DMS153 treated with DMSO at 0.1 percent for 48 hours (cell line): Measurements from ENCODE around the gene ZP2.
"Not testable (repeated sequence)": the region's sequence is repeated elsewhere in the genome, so short reads cannot be mapped to it uniquely, and the experiment has no call there.

ENCODE experiments used
- DNase-seq: peaks from one replicate; lab custom pipeline; 2025; ENCODE audit not compliant: unreplicated experiment; lab: John Stamatoyannopoulos, UW

ZP2 gene

DNA sequence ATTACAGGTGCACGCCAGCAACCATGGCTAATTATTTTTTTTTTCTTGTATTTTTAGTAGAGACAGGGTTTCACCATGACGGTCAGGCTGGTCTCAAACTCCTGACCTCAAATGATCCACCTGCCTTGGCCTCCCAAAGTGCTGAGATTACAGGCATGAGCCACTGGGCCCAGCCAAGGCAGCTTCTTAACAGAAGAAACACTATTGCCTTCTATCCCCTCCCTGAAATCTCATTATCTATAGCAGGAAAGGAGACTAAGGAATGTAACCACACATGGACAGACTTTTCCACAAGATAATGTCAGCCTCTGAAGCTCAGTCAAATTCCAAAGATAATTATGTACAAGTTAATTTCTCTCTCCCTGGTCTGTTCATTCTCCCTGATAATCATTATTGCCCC lies 5.7 kb upstream of the ZP2 start:
- DNase-seq, result no peak

DNA sequence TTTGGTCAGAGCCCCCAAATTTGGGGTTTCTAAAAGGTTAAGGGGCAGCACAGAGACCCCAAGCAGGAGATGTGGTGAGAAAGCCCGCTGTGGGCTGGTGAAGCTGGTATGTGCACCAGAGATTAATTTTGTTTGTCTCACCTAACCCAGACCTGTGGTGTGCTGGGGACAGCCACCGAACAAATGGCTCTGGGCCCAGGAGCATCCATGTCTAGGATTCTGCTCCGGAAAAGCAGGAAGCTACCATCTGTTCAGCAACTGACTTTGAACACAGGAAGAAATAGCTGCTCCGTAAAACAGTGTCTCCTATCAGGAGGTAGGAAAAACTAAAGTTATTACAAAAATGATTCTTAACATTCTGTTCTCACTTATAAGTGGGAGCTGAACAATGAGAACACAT lies 2.7 kb upstream of the ZP2 start:
- DNase-seq, result no peak

DNA sequence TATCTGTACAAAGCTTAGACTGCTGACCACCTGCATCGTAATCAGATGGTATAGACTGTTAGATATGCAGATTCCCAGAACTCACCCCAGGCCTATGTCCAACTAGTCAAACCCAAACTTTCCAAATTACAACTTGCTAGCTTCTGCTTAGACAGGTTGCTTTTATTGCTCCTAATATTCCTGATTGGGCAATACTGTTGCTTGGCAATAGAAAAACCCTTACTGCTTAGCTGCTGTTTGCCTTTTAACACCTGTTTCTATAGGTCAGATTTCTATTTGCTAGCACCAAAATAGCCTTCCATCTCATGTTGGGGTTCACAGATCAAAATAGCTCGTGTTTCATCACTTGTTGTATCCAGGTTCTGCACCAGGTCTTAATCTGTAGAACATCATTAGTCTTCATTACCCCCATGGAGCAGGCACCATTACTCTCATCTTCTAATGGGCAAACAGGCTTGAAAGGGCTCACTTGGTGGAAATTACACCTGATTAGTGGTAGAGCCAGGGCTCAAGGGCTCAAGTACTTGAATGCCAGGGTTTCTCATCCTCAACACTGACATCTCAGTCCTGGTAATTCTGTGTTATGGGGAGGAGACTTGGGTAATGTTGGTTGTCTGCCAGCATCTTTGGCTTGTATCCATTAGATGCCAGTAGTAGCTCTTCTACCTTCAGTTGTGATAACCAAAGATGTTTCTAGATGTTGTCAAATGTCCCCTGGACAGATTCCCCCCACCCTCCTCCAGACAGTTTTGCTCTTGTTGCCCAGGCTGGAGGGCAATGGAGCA lies 2.7 kb downstream of the ZP2 start:
- no peak for DNase-seq

DNA sequence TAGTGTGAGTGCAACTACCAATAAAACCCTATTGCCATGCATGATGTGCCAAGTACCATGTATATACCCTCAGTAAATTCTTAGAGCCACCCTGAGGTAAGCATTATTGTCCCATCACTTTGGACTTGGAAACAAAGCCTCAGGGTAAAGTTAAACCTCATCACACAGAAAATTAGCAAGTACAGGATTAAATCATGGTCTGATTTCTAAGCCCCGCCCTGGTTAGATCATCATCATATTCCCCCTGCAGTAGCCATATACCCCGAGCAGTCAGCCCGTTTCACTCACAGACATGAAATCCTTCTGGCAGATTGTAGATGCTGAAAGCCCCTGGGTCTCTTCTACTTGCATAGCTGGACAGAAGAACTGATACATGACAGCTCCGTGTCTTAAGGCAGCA lies 4.8 kb downstream of the ZP2 start:
- no peak for DNase-seq

DNA sequence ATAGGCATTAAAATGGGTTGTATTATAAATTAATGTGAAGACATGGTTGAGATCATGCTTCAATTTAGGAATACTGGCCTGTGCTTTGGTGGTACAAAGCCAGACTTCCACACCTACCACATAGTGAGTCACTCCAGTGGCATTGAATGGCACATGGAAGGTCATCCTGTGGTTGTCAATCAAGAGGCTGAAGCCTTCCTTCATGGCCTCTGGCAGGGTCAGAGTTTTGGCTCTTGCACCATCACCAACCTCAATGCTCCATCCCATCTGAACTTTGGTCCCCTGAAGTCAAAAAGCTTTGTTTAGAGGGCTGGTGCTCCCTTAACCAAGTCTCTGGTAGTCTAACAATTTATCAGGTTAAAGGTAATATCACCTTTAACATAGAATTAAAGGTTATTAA lies 6.1 kb downstream of the ZP2 start:
- DNase-seq, result no peak

DNA sequence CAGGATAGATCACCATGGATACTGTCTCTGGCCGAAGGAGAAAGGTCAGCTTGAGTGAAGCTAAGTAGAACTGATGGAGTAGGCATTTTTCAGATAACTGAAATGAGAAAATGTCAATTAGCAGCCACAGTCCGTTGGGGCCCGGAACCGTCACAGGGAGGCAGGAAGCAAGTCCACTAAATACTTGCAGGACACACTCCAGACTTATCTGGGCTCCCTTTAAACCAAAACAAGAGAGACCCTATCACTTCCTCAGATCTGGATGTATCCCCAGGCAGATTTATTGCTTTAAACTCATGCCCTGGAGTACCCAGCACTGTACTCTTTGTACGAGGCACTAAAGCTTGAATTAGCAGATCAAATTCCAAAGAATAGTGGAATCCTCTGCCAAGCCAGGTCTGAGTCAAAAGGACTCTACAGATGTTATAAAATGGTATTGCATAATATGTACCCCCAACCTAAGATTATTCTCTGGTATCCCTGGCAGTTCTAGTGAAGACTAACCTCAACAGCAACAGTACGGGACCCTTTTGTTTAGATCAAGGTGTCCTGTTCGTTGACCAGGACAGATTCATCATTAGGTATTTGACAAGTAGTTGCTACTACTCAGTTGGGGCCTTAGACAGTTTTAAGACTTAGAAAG lies 8.1 kb downstream of the ZP2 start:
- DNase-seq, result no peak

DNA sequence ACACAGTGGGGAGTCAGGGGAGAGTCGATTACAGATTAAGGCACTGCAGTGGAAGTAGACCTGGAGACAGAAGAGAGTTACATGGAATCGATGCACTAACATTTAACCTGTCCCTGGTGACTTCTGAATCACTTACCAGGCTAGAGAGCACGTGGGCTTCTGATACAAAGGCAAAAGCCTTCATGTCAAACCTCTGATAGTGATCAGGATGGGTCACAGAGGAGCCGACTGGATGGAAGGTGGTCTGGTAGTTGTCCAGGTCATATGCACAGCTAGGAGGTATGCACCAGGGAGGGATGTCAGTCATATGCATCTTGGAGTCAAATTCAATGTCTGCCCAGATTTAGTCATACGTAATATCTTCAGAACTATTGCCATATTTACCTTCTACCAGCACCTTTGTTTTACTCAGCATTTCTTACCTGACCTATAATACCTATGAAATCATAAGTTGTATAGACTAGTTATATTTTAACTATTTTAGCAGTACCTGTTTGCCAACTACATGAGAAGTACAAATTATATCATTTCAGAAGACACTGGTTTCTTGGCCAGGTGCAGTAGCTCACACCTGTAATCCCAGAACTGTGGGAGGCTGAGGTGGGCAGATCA lies 11.7 kb downstream of the ZP2 start:
- no peak for DNase-seq

DNA sequence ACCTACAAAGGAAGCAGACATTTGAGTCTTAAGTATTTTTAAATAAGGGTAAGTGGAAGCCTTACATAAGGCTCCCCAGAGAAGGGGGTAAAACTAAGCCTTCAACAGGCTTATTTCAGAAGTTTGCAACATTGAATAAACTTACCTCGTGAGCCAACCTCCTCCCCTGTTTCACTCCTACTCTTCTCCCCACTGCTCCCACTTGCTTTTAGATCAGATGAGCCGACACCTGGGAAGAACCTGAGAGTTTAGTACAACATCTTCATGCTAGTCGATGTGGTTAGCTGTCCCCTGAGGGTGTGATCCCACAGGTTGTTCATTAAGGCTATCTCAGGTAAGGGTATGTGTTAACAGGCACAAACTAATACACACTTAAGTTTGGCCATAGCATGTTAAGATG lies 13.8 kb downstream of the ZP2 start:
- DNase-seq, result no peak

DNA sequence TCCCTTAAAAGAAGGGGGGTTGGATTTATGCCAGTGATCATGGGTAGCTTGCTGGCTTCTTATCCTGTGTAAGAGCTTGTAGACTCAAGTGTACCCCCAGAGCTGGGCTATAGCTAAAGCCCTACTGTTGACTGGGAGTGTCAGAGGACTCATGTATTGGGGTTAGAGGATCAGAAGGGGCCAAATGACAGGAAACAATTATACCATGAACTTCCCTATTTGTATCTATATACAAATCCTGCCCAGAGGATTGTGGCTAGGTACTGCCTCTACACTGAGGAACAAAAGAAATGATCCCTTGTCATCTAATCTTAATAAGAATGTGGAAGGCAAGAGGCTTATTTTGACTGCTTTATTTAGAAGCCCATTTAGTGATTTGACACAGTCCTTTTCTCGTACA lies 14.3 kb downstream of the ZP2 start:
- no peak for DNase-seq

DNA sequence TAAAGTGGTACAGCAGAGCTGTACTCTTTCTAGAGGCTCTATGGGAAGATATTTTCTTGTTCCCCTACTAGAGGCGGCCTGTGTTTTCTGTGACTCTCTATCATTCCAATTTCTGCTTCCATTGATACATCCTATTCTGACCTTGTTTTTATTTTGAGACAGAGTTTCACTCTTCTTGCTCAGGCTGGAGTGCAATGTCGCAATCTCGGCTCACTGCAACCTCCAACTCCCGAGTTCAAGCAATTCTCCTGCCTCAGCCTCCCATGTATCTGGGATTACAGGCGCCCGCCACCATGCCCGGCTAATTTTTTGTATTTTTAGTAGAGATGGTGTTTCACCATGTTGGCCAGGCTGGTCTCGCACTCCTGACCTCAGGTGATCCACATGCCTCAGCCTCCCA lies 16.0 kb downstream of the ZP2 start:
- DNase-seq, result not testable (repeated sequence)

DNA sequence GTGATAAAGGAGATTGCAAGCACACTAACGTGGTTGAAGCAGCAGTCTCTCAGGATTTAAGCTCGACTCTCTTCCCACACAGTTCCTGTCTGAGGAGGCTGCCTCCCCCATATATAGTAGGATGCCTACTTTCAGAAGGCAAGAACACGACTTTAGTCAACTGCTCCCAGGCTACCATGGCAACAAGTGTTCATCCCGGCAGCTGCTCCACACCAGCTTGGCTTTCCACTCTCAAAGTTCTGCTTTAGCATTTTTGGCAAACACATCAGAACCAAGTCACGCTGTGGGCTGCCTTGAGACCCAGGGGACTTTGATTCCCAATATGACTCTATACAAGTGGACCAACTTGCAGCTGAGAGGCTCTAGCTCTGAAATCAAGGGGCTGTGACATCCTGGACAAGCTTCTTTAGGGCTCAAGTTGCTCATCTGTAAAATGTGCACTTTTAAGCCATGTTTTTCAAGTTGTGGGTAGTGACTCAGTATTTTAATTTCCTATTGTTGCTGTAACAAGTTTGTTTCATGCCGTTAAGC lies 16.5 kb downstream of the ZP2 start:
- DNase-seq, result no peak

DNA sequence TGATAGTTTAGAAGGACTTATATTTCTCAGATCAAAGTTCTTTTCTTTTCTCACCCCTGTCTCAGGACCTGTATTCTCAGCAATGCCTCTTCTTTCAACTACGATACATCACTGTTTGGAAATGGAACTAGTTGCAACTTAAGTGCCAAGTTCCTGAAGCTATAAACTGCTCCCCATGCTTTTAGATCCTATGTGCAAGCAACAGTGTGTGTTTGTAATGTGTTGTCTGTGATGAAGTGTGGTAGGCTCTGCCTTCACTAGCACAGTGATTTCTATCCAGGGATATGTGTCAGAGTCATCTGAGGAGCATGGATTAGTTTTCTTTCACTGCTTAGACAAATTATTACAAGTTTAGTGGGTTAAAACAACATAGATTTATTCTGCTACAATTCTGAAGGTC lies 18.4 kb downstream of the ZP2 start:
- DNase-seq, result no peak

DNA sequence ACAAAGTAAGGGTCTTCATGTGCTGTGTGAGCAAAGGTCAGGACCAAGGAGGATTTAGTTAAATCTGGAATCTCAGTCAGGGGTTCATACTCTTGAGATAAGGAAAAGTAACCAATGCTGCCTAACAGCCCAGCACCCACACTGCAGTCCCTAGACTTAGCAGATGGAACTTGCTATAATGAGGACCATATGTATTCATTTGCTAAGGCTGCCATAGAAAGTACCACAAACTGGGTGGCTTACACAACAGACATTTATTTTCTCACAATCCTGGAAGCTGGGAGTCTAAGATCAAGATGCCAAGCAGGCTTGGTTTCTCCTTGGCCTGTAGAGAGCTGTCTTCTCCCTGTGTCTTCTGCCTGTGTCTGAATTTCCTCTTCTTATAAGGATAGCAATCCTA lies 20.8 kb downstream of the ZP2 start:
- no peak for DNase-seq

DNA sequence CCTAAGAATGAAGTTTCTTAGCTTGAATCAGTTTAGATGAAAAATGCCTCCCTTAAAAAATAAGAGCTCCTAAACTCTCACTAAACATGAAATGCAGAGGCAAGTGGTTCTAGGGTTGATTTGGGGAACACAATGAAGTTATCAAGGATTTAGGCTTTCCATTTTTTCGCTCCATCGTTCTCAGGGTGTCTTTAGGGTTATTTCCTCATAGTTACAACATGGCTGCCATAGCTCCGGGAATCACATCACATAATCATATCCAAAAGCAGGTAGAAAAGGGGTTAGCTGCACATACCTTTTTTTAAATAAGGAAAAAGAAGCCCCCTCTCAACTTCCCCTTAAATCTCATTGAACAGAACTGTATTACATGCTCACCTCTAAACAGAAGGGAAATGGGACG lies 21.4 kb downstream of the ZP2 start:
- DNase-seq, result no peak

DNA sequence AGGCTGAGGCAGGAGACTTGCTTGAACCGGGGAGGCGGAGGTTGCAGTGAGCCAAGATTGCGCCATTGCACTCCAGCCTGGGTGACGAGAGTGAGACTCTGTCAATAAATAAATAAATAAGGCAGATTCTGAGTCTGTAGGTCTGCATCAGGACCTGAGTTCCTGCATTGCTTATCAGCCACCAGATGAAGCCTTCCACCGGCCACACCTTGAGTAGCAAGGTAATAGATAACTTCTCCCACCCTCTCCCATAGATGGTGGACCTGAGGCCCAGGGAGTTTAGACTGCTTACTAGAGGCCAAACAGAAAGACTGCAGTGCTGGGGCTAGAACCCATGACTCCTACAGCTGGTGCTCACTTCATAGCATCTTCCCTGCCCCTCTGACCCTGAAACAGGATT lies 22.1 kb downstream of the ZP2 start:
- no peak for DNase-seq

DNA sequence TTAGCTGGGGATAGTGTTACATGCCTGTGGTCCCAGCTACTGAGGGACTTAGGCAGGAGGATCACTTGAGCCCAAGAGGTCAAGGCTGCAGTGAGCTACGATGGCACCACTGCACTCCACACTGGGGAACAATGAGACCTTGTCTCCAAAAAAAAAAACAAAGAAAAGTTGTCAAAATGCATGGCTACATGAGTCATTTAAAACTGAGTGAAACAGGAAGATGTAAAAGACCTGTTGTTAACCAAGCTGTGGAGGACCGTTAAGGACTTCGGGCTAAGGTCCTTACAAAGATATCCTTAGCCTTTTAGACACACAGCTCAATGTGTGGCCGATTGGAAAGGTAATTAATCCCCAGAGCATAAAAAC lies 25.1 kb downstream of the ZP2 start:
- DNase-seq, result no peak

DNA sequence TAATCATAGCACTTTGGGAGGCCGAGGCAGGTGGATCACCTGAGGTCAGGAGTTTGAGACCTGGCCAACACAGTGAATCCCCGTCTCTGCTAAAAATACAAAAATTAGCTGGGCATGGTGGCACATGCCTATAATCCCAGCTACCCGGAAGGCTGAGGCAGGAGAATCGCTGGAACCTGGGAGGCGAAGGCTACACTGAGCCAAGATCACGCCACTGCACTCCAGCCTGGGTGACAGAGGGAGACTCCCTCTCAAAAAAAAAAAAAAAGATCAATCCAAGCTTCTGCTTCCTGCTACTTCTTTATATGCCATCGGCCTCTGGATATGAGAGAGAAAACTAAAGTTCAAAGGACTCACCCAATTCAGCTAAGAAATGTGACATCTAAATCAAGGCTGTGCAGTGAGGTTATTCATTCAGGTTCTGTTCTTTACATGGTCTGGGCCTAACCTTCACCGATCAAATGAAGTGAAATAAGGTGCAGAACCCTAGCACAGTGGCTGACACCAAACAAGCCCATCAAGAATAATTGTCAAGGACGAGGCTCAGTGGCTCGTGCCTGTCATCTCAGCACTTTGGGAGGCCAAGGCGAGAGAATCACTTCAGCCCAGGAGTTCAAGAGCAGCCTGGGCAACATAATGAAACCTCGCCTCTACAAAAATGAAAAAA lies 25.6 kb downstream of the ZP2 start:
- no peak for DNase-seq

DNA sequence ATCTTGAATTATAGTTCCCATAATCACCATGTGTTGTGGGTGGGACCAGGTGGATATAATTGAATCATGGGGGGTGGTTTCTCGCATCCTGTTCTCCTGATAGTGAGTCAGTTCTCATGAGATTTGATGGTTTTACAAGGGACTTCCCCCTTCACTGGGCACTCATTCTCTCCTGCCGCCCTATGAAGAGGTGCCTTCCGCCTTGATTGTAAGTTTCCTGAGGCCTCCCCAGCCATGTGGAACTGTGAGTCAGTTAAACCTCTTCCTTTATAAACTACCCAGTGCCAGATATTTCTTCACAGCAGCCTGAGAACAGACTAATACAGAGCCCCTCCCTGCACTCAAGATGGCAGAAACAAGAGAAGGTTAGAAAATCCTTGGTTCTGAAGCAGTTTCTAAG lies 26.5 kb downstream of the ZP2 start:
- no peak for DNase-seq

DNA sequence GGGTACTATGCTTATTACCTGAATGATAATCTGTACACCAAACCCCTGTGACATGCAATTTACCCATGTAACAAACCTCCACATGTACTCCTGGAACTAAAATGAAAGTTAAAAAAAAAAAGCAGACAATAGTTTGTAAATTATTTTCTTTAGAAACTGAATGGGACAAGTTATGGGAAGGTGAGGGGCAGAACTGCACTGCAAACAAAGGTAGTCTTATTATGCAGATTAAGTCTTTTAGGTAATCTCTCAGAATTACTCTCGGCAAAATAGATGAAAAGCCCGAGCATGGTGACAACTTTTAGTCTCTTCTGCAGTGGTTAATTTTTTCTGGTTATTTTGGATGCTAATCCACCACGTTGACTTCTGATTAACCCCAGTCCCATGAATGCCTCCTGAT lies 27.4 kb downstream of the ZP2 start:
- DNase-seq, result no peak

DNA sequence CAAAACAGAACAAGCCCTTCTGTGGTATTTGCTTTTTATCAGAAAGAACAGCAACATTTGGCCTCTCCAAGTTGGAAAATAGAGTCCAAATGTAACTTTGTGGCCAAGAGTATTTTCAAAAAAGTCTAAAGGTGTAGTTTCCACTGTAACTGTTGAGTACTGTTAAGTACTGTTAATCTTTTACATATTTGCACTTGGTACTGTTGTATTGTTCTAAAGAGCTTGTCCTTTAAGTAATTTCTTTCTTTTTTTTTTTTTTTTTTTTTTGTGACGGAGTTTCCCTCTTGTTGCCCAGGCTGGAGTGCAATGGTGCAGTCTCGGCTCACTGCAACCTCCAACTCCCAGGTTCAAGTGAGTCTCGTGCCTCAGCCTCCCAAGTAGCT lies 31.4 kb downstream of the ZP2 start:
- no peak for DNase-seq

DNA sequence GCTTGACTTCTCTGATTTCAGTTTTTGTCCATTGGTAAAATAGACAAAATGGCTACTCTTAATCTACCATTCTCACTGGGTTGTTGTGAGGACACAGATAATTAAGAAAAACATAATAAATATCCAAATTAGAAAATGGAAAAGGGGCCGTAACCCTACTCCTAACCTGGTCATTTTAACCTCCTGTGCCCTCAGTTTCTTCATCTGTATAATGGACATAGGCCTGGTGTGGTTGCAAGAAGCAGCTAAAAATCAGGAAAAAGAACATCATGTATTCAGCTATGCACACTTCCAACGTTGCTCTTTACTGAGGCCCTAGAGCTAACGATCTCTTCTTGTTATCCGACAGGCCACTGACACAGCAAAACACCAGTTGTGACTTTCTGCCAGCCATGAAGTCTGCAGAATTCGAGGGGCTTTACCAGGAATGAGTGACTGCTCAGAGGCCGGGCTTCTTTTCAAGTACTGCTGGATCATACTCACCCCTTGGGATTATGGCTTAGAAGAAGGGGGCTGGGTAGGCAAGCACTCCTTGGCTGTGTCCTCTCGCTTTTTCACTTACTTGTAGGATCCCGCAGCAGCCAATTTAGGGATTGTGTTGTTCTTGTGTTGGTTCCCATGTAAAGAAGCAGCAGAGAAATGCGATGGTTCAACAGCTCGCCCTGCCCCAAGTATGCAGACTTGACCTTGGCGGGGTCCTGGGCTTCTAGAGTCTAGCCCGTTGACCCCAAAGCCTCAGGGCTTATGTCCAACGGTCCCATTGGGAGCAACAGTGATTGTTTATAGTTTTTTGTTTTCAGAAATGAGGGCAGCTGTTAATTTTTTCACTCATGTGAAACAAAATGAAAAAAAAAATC lies 32.0 kb downstream of the ZP2 start:
- no peak for DNase-seq
